MM.1S (cell line): ENCODE data around the gene MACROD1.

ENCODE experiments used
- CTCF ChIP-seq: fragments of 300-600 bp; sonication (generic); IDR thresholded peaks from 2 replicates; pipeline ENCODE4 v1.5.1; 2016; ENCODE audit warnings: antibody characterized with exemption, low read length, mixed read lengths
- EZH2 ChIP-seq: fragments of 300-600 bp; sonication (generic); optimal IDR thresholded peaks from 2 replicates; pipeline ENCODE3; 2017; ENCODE audit warnings: low read depth, mild to moderate bottlenecking, antibody characterized with exemption, low read length, mixed read lengths
- EZH2phosphoT487 ChIP-seq: fragments of 300-600 bp; sonication (generic); IDR thresholded peaks from 2 replicates; pipeline ENCODE4 v1.6.1; 2018; ENCODE audit warnings: antibody characterized with exemption, low read length

- no peak for TF ChIP-seq CTCF
- no peak for TF ChIP-seq EZH2phosphoT487
- no peak for TF ChIP-seq EZH2
Measured at GRCh38 chr11:64196626-64197025, 30.7 kb upstream of the MACROD1 start.
